SK-N-SH (cell line): ENCODE data around the gene MAPRE2.
A peak's percentile ranks its signal among the peaks of the same experiment; 100 is the strongest.

Source experiments
- CTCF ChIP-seq: fragments of 200-600 bp; sonication (generic); IDR thresholded peaks from 2 replicates; pipeline ENCODE4 v1.6.1; 2017; ENCODE audit warnings: antibody characterized with exemption, mild to moderate bottlenecking, moderate library complexity
- EP300 ChIP-seq, 2 experiments: IDR thresholded peaks; 2 replicates each; pipeline versions ENCODE4 v1.4.0 to v1.6.1; 2012; ENCODE audit warnings: borderline replicate concordance in 1 of 2, low read depth in 1 of 2, low read length in 1 of 2
- EZH2phosphoT487 ChIP-seq: fragments of 200-600 bp; sonication (generic); IDR thresholded peaks from 2 replicates; pipeline ENCODE4 v1.6.1; 2017; ENCODE audit warnings: low read depth, mixed run types, mild to moderate bottlenecking, antibody characterized with exemption, moderate library complexity, borderline replicate concordance
- POLR2AphosphoS5 ChIP-seq: IDR thresholded peaks from 2 replicates; pipeline ENCODE4 v1.6.1; 2012; ENCODE audit warnings: low read depth, low read length
- RCOR1 ChIP-seq: fragments of 150-350 bp; IDR thresholded peaks from 2 replicates; pipeline ENCODE4 v1.6.1; 2017; ENCODE audit warnings: antibody characterized with exemption, low read length
- REST ChIP-seq: IDR thresholded peaks from 2 replicates; pipeline ENCODE4 v1.6.1; 2012; ENCODE audit warnings: mild to moderate bottlenecking, low read depth, low read length, moderate library complexity
- SIN3A ChIP-seq: IDR thresholded peaks from 2 replicates; pipeline ENCODE4 v1.6.1; 2012; ENCODE audit warnings: low read depth, mild to moderate bottlenecking, low read length, moderate library complexity, borderline replicate concordance
- SMC3 ChIP-seq: IDR thresholded peaks from 2 replicates; pipeline ENCODE4 v1.6.1; 2012; ENCODE audit warnings: low read depth, low read length, improper control_type of control experiment
- TAF1 ChIP-seq: IDR thresholded peaks from 2 replicates; pipeline ENCODE4 v1.6.1; 2012; ENCODE audit warnings: low read depth, mild to moderate bottlenecking, low read length, moderate library complexity, borderline replicate concordance
- YY1 ChIP-seq: IDR thresholded peaks from 2 replicates; pipeline ENCODE4 v1.4.0; 2012; ENCODE audit warnings: low read depth, mild to moderate bottlenecking

GRCh38 chr18:35095983-35096676, 54.9 kb downstream of the MAPRE2 start:
- no peak for TF ChIP-seq EZH2phosphoT487
- TF ChIP-seq CTCF = no peak
- no peak for TF ChIP-seq POLR2AphosphoS5
- TF ChIP-seq REST = no peak
- TF ChIP-seq SIN3A = no peak
- TF ChIP-seq EP300 (IDR thresholded peaks at IDR 0.05; ENCODE audit: borderline replicate concordance in 1 of 2, low read depth in 1 of 2, low read length in 1 of 2) = 0 out of 4 replicates have a peak, but pooled peaks of 1 of the 2 experiments have one; percentile 11
- no peak for TF ChIP-seq SMC3
- no peak for TF ChIP-seq YY1
- no peak for TF ChIP-seq RCOR1
- no peak for TF ChIP-seq TAF1
